ENCODE results near the gene SEMA4D.

Gene SEMA4D

DNA sequence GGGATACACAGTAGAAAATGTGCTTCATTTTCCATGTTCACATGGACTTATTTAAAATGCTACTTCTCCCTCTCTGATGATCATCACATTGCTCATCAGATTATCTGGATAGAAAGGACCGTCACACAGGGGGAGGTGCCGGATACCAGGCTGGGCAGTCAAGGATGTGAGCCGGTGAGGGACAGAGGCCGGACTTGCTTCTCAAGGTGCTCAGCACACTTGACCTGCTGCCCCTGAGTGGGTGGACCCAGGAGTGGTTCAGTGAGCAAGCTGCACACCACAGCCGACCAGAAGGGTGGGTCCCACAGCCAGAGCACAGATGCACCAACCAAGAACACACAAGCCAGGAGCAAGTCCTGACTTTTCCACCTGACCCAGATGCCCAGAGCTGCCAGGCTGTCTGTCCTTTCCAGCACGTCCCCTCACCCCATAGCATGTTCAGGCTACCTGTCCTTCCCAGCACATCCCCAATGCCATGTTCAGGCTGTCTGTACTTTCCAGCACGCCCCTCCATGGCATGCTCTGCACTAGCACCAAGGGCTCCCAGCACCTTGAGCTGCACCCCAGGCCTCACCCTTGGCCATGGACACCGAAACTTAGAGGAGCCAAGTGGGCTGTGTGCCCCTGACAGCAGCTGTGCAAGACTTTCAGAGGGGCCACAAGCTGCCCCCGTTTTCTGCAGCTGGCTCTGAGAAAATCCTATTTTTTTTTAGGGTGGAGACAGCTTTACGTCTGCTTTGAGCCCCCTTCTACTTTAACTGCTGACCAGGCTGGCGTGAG is 101.8 kb downstream of the SEMA4D start:
- no peaks in the 10 kb centered on the region for H3K27me3 ChIP-seq (ENCODE audit: insufficient read depth, poor library complexity, severe bottlenecking)
- H3K27ac ChIP-seq (replicated peaks), result no peak overlapping the region
- DNase-seq (ENCODE audit: low read depth in 1 of 2, low spot score in 1 of 2), result no peak
- TF ChIP-seq, protein P1, sequence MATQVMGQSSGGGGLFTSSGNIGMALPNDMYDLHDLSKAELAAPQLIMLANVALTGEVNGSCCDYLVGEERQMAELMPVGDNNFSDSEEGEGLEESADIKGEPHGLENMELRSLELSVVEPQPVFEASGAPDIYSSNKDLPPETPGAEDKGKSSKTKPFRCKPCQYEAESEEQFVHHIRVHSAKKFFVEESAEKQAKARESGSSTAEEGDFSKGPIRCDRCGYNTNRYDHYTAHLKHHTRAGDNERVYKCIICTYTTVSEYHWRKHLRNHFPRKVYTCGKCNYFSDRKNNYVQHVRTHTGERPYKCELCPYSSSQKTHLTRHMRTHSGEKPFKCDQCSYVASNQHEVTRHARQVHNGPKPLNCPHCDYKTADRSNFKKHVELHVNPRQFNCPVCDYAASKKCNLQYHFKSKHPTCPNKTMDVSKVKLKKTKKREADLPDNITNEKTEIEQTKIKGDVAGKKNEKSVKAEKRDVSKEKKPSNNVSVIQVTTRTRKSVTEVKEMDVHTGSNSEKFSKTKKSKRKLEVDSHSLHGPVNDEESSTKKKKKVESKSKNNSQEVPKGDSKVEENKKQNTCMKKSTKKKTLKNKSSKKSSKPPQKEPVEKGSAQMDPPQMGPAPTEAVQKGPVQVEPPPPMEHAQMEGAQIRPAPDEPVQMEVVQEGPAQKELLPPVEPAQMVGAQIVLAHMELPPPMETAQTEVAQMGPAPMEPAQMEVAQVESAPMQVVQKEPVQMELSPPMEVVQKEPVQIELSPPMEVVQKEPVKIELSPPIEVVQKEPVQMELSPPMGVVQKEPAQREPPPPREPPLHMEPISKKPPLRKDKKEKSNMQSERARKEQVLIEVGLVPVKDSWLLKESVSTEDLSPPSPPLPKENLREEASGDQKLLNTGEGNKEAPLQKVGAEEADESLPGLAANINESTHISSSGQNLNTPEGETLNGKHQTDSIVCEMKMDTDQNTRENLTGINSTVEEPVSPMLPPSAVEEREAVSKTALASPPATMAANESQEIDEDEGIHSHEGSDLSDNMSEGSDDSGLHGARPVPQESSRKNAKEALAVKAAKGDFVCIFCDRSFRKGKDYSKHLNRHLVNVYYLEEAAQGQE (IDR thresholded peaks at IDR 0.05; ENCODE audit: insufficient replicate concordance, low read depth), result no peak
- TF ChIP-seq SPI1 (IDR thresholded peaks at IDR 0.05; ENCODE audit: borderline replicate concordance, low read depth) (no peak), CTCF (IDR thresholded peaks at IDR 0.05; ENCODE audit: insufficient read depth, low read length) (no peak), POLR2AphosphoS5 (IDR thresholded peaks at IDR 0.05; ENCODE audit: low read depth) (no peak), GABPA (IDR thresholded peaks at IDR 0.05; ENCODE audit: low read depth) (no peak)
- no peak overlapping the region for H3K4me3 ChIP-seq (replicated peaks; ENCODE audit: insufficient read depth, low read length)

DNA sequence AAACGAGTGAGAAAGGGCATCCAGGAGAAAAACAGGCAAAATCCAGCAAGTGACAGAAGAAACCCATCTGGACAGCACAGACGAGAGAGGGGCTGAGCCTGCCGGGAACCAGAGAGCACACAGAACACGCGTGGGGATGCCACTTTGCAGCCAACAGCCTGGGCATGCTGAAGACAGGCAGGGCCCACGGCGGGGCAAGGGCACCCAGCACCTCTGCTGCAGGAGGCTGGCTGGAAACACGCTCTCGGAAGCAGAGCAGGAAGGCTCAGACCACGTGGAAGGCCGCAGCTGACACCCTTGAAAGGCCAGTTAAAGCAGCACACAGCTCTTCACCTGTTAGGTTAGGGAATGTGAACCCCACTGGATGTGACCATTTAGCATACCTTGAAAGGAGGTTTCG is 103.5 kb downstream of the SEMA4D start:
- TF ChIP-seq POLR2AphosphoS5 (IDR thresholded peaks at IDR 0.05; ENCODE audit: low read depth), result no peak
- no peaks in the 10 kb centered on the region for H3K27me3 ChIP-seq (ENCODE audit: insufficient read depth, poor library complexity, severe bottlenecking)
- DNase-seq (ENCODE audit: low read depth in 1 of 2, low spot score in 1 of 2), result no peak
- H3K4me3 ChIP-seq (replicated peaks; ENCODE audit: insufficient read depth, low read length), result no peak overlapping the region
- H3K27ac ChIP-seq (replicated peaks), result no peak overlapping the region

DNA sequence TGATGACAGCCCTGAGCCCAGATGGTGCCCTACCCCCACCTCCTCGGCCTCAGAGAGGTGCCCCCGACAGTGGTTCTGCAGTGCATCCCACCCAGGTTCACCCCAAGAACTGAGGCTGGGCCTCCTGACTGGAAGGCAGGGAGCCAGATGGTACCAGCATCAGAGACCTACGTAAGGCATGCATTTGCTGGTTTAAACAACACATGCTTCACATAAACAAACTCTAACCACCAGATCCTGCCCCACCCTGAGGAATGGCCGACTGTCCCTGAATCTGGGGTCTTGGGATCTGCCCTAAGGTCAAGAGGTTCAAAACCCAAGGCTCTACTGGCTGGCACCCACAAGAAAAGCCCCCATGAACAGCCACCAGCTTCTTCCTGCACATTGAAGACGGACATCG is 106.3 kb downstream of the SEMA4D start:
- no peak overlapping the region for H3K27ac ChIP-seq (replicated peaks)
- no peak for TF ChIP-seq SPI1 (IDR thresholded peaks at IDR 0.05; ENCODE audit: borderline replicate concordance, low read depth)
- TF ChIP-seq, protein P1 (IDR thresholded peaks at IDR 0.05; ENCODE audit: insufficient replicate concordance, low read depth), result no peak
- TF ChIP-seq POLR2AphosphoS5 (IDR thresholded peaks at IDR 0.05; ENCODE audit: low read depth), result no peak
- no peak for TF ChIP-seq GABPA (IDR thresholded peaks at IDR 0.05; ENCODE audit: low read depth)
- no peak for TF ChIP-seq CTCF (IDR thresholded peaks at IDR 0.05; ENCODE audit: insufficient read depth, low read length)
- no peak for DNase-seq (ENCODE audit: low read depth in 1 of 2, low spot score in 1 of 2)
- no peaks in the 10 kb centered on the region for H3K27me3 ChIP-seq (ENCODE audit: insufficient read depth, poor library complexity, severe bottlenecking)
- no peak overlapping the region for H3K4me3 ChIP-seq (replicated peaks; ENCODE audit: insufficient read depth, low read length)

DNA sequence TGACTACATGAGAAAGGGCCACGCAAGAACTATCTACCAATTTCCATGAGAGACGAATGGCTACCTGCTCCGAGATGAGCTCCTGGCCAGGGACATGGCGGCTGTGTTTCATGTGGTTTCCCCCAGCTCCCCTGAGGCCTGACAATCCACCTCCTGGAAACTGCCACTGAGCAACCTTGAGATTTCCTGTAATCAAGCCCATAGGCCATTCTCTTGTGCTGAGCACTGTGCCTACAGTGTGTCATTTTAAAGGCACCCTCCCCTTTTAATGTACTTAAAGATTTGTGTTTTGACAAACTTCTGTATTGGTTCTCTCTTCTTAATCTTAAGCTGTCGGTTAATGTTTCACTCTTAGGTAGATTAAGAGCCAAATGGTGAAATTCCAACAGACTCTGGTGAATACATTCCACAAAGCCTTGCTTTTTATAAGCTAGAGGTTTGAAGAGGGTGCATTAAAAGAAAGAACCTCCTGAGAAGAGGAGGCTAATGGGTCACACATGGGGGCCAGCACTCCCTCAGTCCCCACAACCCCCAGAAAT is 107.3 kb downstream of the SEMA4D start:
- DNase-seq (ENCODE audit: low read depth in 1 of 2, low spot score in 1 of 2), result no peak
- no peak overlapping the region for H3K27ac ChIP-seq (replicated peaks)
- H3K27me3 ChIP-seq (ENCODE audit: insufficient read depth, poor library complexity, severe bottlenecking), result no peaks in the 10 kb centered on the region
- no peak overlapping the region for H3K4me3 ChIP-seq (replicated peaks; ENCODE audit: insufficient read depth, low read length)
- TF ChIP-seq POLR2AphosphoS5 (IDR thresholded peaks at IDR 0.05; ENCODE audit: low read depth), result no peak
- TF ChIP-seq GABPA (IDR thresholded peaks at IDR 0.05; ENCODE audit: low read depth), result no peak
- no peak for TF ChIP-seq CTCF (IDR thresholded peaks at IDR 0.05; ENCODE audit: insufficient read depth, low read length)
- no peak for TF ChIP-seq SPI1 (IDR thresholded peaks at IDR 0.05; ENCODE audit: borderline replicate concordance, low read depth)
- TF ChIP-seq, protein P1 (IDR thresholded peaks at IDR 0.05; ENCODE audit: insufficient replicate concordance, low read depth), result no peak

All from HL-60 (cell line).